GM20431 (cell line): ENCODE measurements around the gene AK4.

ENCODE experiments used
- in situ Hi-C: fragments of 300-500 bp; cut with MseI, MboI; formaldehyde crosslinking; loops from one replicate; pipeline ENCODE4 v1.15.0; 2020; ENCODE audit warnings: low sequenced_read_pairs; ENCODE audit not compliant: unreplicated experiment

AK4 gene

DNA sequence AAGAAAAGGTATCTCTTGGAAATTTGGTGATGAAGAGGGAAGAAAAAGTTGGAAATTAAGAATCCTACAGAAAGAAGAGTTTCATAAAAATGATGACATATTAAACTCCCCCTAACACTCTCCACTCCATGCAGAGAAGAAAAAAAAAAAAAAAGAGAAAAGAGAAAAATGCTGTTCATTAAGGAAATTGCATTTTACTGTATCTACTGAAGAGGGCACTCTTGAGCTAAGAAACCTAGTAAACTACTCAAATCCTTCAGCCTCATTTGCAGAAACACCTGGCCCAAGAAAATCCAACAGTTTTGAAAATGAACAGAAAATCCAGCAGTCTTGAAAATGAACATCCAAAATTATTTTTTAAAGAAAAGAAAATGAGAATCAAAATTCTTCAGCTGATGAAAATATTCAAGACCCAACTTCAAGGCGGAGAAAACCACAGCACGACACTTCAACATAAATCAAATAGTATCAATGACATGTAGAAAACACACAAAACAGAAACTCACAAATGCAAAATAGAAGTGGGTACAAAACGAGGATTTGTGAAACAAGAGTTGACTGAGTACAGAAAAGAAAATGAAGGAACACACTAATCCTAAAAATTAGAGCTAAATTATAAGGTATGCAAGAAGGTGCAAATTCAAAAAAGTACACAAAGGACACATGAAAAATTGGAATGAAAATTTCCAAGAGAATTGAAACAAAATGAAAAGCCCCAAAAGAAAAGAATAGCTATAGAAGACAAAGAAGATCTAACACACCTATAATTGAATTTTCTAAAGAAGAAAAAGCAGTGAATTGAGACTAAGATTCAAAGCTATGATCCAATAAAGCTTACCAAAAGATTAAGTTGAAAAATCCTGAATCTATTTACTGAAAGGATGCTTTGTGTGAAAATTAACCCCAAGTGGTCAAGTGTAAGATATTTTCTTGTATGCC lies 88.1 kb downstream of the AK4 start:
- in situ Hi-C loops = loop anchor here (25.0 kb wide), 1 partner anchor 451 kb away; no protein-coding TSS in a partner anchor

DNA sequence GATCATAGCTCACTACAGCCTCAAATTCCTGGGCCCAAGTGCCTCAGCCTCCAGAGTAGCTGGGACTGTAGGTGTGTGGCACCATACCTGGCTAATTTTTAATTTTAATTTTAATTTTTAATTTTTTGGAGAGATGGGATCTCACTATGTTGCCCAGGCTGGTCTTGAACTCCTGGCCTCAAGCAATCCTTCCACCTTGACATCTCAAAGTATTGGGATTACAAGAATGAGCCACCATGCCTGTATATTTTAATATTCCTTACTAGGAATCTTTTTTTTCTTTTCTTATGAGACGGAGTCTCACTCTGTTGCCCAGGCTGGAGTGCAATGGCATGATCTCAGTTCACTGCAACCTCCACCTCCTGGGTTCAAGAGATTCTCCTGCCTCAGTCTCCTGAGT lies 89.1 kb downstream of the AK4 start:
- in situ Hi-C loops = loop anchor here (25.0 kb wide), 1 partner anchor 450 kb away; no protein-coding TSS in a partner anchor

DNA sequence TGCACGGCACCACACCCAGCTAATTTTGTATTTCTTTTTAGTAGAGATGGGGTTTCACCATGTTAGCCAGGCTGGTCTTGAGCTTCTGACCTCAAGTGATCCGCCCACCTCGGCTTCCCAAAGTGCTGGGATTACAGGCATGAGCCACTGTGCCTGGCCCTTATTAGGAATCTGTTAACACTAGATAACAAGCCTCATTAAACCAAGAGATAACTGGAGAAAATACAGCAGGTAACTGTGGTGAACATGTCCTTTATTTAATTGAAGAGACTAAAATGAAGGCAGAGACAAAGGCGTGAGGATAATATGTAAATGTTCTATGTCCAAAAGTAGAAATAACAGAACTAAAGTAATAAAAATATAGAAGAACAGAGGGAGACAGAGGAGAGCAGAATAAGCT lies 89.5 kb downstream of the AK4 start:
- in situ Hi-C loops = loop anchor here (25.0 kb wide), 1 partner anchor 450 kb away; no protein-coding TSS in a partner anchor

DNA sequence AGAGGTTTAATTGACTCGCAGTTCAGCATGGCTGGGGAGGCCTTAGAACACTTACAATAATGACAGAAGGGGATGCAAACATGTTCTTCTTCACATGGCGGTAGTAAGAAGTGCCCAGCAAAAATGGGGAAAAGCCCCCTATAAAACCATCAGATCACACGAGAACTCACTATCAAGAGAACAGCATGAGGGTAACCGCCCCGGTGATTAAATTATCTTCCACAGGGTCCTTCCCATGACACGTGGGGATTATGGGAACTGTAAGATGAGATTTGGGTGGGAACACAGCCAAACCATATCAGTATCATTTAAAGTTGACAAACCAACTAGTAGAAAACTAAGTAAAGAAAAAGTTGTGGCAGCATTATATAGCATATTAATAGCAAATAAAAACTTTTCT lies 90.0 kb downstream of the AK4 start:
- in situ Hi-C loops = loop anchor here (25.0 kb wide), 1 partner anchor 449 kb away; no protein-coding TSS in a partner anchor

DNA sequence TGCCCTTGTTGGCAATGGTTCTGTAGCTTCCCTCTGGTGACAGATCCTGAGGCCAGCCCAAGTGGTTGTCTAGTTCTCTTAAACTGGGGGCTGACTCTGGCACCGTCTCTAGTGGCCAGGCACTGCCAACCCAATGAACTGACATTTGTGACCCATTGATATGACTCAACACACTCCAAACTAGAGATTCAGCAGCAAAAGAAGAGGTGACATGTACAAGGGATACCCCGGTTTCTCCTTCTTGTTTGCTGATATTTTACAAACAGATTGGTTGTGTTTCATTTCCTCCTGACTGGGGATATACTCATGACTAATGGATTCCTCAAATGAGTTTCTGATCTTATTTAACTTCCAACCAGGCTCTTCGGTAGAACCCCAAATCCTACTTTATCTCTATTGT lies 95.5 kb downstream of the AK4 start:
- in situ Hi-C loops = loop anchor here (25.0 kb wide), 1 partner anchor 444 kb away; no protein-coding TSS in a partner anchor

DNA sequence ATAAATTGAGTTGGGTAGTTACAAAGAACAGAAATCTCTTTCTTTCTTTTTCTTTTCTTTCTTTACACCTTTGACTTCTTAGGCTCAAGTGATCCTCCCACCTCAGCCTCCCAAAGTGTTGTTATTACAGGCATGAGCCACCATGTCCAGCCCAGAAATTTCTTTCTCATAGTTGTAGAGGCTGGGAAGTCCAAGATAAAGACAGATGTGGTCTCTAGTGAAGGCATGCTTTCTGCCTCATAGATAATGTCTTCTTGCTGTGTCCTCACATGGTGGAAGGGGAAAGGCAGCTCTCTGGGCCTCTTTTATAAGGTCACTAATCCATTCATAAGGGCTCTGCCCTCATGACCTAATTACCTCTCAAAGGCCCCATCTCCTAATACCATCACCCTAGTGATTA lies 97.3 kb downstream of the AK4 start:
- in situ Hi-C loops = loop anchor here (25.0 kb wide), 1 partner anchor 442 kb away; no protein-coding TSS in a partner anchor

DNA sequence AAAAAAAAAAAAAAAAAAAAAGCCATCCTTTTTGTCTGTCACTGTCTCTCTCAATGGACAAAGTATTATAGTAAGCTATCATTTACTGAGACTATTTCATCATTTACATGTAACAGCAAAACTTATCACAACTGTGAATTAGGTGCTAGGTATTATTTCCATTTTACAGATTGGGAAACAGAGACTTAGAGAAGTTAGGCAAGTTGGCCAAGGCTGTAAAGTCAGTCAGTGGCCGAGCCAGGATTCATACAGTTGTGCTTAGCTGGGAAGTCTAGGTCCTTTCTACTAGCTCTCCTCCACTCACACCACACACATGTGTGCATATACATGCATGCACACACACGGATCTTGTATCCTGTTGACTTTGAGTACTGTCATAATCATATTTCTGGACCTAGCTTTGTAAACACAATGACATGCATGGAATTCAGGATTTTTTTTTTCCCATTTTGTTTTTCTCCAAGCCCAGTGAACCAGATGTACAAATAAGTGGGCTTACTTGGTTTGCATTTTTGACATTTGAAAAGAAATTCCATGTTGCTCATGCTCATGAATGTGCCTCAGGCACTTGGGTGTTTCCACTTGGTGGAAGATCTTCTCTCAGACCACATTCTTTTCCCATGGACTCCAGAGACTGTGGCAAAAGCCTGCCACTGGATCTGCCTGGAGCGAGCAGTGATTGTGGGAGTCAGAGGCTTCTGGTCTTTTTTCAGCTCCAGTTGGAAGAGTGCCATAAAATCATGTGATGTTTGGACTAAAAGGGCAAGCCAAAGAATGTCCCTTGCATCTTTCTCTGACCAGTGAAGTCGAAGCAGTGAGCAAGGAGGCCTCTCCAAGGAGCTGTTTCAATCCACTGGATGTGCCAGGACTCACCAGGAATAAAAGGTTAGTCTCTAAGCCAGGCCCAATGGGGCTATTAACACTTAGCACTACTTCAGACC lies 99.7 kb downstream of the AK4 start:
- in situ Hi-C loops = loop anchor here (25.0 kb wide), 1 partner anchor 440 kb away; no protein-coding TSS in a partner anchor

DNA sequence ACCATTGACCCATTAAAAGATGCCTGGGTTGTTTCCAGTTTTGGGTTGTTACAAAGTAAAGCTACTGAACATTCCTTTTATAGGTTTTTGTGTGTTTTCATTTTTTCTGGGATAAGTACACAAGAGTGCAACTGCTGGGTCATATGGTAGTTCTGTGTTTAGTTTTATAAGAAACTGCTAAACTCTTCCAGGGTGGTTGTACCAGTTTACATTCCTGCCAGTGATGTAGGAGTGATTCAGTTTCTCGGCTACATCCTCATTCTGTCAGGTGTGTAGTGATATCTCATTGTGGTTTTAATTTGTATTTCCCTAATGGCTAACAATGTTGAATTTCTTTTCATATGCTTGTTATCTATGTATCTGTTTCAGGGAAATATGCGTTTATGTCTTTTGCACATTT lies 102.8 kb downstream of the AK4 start:
- in situ Hi-C loops = no loop called here

DNA sequence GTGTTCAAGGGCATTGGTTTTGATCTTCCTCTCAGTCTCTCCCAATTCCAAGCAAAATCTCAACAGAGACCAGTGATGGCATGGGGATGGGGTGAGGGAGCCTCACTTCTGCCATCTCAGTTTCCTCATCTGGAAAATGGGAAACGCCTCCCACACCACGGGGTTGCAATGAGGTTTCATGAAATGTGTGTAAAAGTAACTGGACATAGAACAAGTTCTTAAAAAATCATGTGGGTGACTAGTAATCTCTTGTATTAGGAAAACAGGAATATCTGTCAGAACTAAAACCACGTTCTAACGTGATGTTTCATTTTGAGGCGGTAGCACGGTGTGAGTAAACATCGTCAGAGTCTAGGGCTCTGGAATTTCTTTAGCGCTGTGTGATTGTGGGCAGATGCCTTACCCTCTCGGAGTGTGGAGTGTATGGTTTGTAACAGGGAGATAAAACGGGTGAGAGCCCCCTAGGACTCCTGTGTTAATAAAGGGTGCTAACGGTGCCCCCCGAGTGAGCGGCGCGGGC lies 105.9 kb downstream of the AK4 start:
- in situ Hi-C loops = no loop called here

DNA sequence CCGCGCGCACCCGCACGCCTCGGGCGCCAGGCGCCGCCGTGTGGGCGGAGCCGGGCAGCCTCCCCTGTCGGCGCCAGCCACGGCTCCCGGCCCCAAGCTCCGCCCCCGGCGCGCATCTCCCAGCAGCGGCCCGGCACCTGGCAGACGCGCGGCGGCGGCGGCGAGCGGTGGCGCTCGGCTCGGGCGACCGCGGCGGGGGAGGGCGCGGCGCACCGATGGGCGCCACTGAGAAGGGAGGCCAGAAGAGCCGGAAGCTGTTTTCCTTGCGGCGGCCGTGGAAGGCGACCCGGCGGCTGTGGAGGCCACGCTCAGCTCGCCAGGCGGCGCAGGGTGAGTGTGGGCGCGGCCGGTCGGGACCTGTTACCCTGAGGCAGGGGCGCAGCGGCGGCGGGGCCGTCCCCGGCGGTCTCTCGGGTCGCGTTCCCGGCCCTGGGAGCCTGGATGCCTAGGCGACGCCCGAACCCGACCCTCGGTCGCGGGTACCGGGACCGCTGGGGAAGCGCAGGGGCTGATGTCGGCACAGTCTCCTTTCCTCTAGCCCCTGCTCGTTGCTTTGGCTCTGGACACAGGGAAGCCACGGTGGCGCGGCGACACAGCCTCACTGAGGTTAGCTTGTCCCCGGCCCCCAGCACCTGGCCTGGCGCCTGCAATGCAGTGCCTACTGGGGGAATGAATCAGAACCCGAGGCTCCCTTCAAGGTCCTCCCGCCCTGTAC lies 106.5 kb downstream of the AK4 start:
- in situ Hi-C loops = no loop called here

DNA sequence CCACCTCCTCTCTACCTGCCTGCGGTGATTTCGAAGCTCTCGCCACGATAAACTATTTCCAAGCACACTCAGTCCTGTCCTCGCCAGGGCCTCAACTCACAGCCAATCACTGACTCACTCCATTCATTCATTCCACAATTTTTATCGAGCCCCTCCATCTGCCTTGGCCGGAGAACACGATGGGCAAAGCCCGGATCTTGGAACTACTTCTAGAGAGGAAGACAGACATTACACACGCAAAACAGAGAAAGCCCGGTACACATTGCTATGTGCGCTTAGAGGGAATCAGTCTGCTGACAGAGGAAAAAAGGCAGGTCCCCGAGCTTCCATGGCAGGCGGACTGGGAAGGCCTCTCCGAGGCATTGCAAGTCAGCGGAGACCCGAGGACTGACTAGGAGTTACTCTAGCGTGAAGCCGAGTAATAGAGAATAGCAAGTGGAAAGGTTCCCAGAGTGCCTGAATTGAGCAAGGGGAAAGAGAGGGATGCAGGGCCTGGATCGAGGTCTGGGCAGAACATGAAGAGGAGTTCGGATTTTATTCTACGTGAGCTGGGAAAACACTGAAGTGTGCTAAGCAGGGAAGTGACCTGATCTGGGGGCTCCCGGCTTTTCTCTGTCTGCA lies 107.1 kb downstream of the AK4 start:
- in situ Hi-C loops = no loop called here

DNA sequence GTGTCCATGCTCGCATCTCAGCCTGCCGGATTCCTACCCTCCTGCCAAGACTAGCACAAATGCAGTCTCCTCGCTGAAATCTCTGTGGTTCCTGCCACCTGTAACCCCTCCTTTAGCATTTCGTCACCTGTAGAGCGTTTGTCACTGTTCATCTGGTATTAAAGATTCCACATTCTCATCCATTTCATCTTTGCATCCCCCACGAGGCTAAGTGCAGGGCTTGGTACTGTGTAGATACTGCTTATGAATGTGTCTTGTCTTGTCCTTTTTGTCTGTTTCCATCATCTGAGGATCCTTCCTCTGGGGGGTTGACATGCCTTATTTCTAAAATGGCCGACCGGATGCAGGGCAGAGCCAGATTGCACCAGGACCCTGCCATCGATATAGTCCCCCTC lies 107.7 kb downstream of the AK4 start:
- in situ Hi-C loops = no loop called here

DNA sequence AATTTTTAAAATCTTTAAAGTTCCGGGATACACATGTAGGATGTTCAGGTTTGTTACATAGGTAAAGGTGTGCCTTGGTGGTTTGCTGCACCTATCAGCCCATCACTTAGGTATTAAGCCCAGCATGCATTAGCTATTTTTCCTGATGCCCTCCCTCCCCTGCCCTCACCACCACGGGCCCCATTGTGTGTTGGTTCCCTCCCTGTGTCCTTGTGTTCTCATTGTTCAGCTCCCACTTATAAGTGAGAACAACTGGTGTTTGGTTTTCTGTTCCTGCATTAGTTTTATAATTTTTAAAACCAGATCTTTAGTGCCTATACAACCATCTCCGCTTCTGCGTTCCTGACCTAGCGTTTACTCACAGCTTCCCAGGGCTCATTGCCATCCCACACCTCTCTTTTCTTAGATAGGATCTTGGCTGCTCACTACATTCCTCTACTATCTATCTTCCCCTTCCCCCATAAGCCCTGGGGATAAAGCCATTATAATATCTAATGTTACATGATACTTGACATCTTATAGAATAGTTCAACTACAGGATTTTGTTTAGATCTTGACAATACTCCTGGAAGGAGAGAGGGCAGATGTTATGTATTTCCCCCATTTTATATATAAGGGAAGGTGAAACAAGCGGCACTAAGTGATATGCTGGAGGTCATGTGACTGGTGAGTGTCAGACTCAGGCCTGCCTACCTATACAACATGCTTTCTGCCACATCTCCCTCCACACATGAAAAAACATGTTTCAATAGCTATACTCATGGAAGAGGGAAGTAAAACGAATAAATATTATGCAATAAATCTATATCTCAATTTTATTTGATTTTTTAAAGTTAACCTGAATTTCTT lies 109.1 kb downstream of the AK4 start:
- in situ Hi-C loops = no loop called here

DNA sequence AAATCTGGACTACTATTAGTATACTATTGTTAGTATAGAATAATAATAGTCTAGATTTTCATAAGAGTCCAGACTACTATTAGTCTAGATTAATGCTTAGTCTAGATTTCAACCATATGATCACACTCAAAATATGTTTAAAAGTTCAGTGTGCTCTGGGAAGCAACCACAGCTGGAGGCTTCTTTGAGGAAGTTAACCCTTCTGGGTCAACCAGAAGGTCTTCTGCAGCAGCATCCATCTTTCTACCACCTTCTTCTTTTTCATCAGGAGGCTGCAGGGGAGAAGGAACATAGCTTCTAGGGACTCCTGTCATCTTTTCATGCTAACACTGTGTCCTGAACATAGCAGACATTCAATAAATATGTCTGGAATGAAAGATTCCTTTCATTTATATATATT lies 110.1 kb downstream of the AK4 start:
- in situ Hi-C loops = no loop called here

DNA sequence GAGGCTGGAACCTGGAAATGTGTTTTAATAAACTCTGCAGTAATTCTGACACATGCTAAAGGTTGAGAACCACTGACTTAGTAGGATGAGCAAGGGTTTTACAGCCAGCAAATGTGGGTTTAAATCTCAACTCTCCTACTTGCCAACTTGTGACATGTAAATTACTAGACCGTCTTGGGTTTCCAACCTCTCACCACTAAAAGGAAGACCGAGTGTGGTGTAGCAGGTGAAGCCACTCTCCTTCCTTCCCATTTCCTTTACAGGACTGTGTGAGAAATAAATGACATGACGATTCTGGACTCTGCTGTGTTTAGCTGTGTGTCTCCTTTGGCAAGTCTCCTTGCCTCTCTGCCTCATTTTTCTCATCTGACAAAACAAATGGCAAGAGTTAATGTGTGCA lies 111.8 kb downstream of the AK4 start:
- in situ Hi-C loops = no loop called here

DNA sequence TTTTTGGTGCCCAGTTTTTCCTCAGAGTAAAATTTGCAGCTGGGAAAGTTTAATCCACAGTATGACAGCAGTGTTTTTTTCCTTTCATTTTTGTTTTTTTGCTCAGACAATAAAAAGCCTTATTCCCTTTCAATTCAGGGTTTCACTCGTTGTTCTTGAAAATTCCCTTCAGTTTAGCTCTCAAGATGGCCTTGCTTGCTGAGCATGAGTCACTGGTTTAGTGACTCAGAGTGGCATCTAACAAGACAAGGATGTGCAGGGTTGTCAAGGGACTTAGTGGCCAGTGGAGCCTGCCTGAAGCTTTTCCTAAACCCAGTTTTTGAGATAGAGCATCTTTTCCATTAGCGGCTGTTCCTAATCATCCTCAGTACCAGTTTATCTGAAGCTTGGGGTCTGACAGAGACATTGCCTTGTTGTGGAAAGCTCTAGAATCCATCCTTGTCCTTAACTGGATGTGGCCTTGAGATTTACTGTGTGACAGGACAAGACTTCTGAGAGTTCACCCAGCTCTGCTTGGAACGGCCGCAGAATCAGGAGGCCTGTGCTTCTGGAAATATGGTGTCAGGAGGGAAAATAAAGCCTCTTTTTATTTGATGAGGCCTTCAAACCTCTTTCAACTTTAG lies 113.0 kb downstream of the AK4 start:
- in situ Hi-C loops = no loop called here

DNA sequence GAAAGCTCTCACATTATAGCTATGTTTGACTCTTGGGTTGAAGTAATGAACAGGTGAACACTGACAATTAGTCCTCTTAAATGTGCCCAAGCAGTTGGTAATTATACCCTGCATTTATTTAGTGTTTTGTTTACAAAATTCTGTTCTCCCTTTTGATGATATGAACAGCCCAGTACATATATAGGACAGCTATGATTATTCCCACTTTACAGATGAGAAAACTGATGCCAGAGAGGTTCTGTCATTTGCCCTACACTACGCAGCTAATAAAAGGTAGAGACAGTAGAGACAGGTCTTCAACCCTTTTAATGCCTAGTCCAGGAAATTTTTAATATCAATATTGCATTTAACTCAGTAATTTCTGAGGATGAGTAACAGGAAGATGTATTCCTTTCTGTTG lies 115.3 kb downstream of the AK4 start:
- in situ Hi-C loops = no loop called here
